Neural cell (in vitro differentiated cells): ENCODE results near the gene KASH5. TPM values are rescaled to one million over a fixed set of nuclear protein-coding genes. Genes with fewer than 3 reads are reported as not detected.

Experiments used
- H2AFZ ChIP-seq: fragments of 200-600, 300-800 bp; sonication (generic), shearing (Covaris generic); 2 replicates; pipeline ENCODE4 v1.6.0; 2014; ENCODE audit warnings: low read depth, mild to moderate bottlenecking, antibody characterized with exemption, low read length, moderate library complexity
- H3F3A ChIP-seq: fragments of 200-600 bp; shearing (Covaris generic); 2 replicates; pipeline ENCODE4 v1.6.1; 2016; ENCODE audit warnings: mild to moderate bottlenecking, moderate library complexity, mixed read lengths, antibody characterized with exemption, low read length; ENCODE audit not compliant: insufficient read depth, poor library complexity, severe bottlenecking
- H3K27ac ChIP-seq: fragments of 200-600, 300-800 bp; sonication (generic), shearing (Covaris generic); 2 replicates; pipeline ENCODE4 v1.5.1; 2014; ENCODE audit warnings: mild to moderate bottlenecking, low read length, moderate library complexity
- H3K27me3 ChIP-seq: fragments of 300-800, 200-600 bp; sonication (generic), shearing (Covaris generic); 2 replicates; pipeline ENCODE4 v1.6.0; 2014; ENCODE audit warnings: mild to moderate bottlenecking, low read depth, low read length, moderate library complexity; ENCODE audit not compliant: insufficient read depth
- H3K36me3 ChIP-seq: fragments of 300-800, 200-600 bp; sonication (generic), shearing (Covaris generic); 2 replicates; pipeline ENCODE4 v1.5.1; 2014; ENCODE audit warnings: mild to moderate bottlenecking, antibody characterized with exemption, low read length, moderate library complexity; ENCODE audit not compliant: insufficient read depth
- H3K4me2 ChIP-seq: fragments of 300-800, 200-600 bp; sonication (generic), shearing (Covaris generic); 2 replicates; pipeline ENCODE4 v1.6.0; 2014; ENCODE audit warnings: mild to moderate bottlenecking, low read length
- H3K4me3 ChIP-seq: fragments of 300-800, 200-600 bp; sonication (generic), shearing (Covaris generic); 2 replicates; pipeline ENCODE4 v1.5.1; 2014; ENCODE audit warnings: mild to moderate bottlenecking, low read length, moderate library complexity
- H3K79me2 ChIP-seq: fragments of 200-600 bp; shearing (Covaris generic); replicated peaks from 2 replicates; pipeline ENCODE4 v1.6.0; 2014; ENCODE audit warnings: mild to moderate bottlenecking, low read length, moderate library complexity; ENCODE audit not compliant: insufficient read depth
- H3K9ac ChIP-seq: fragments of 300-800, 200-600 bp; sonication (generic), shearing (Covaris generic); 2 replicates; pipeline ENCODE4 v1.6.1; 2016; ENCODE audit warnings: mild to moderate bottlenecking, low read length, mixed read lengths
- H3K9me2 ChIP-seq: fragments of 200-600 bp; shearing (Covaris generic); 2 replicates; pipeline ENCODE4 v1.6.1; 2016; ENCODE audit warnings: mild to moderate bottlenecking, low read length, mixed read lengths; ENCODE audit not compliant: insufficient read depth
- H3K9me3 ChIP-seq: fragments of 200-600, 300-800 bp; sonication (generic), shearing (Covaris generic); 2 replicates; pipeline ENCODE4 v1.6.1; 2016; ENCODE audit warnings: mild to moderate bottlenecking, mixed run types, low read length, moderate library complexity, mixed read lengths
- H4K20me1 ChIP-seq: fragments of 200-600 bp; shearing (Covaris generic); 2 replicates; pipeline ENCODE4 v1.6.1; 2016; ENCODE audit warnings: mild to moderate bottlenecking, mixed run types; ENCODE audit not compliant: insufficient read depth
- EP300 ChIP-seq: fragments of 450-650 bp; conservative IDR thresholded peaks from 2 replicates; pipeline ENCODE4 v1.6.1; 2014; ENCODE audit warnings: antibody characterized with exemption, mild to moderate bottlenecking, moderate library complexity; ENCODE audit not compliant: poor library complexity, severe bottlenecking
- EZH2 ChIP-seq: fragments of 200-600, 300-800 bp; shearing (Covaris generic), sonication (generic); IDR thresholded peaks from 2 replicates; pipeline ENCODE4 v1.6.1; 2014; ENCODE audit warnings: antibody characterized with exemption, low read length, borderline replicate concordance, mild to moderate bottlenecking; ENCODE audit not compliant: insufficient read depth, poor library complexity, severe bottlenecking
- MXI1 ChIP-seq: fragments of 450-650 bp; conservative IDR thresholded peaks from 2 replicates; pipeline ENCODE4 v1.6.1; 2014; ENCODE audit warnings: antibody characterized with exemption, mild to moderate bottlenecking; ENCODE audit not compliant: poor library complexity, severe bottlenecking
- POLR2AphosphoS5 ChIP-seq: IDR thresholded peaks from 2 replicates; pipeline ENCODE4 v1.6.1; 2012
- RAD21 ChIP-seq: fragments of 450-650 bp; conservative IDR thresholded peaks from 2 replicates; pipeline ENCODE4 v1.6.1; 2014; ENCODE audit warnings: antibody characterized with exemption, mild to moderate bottlenecking, moderate library complexity
- SMC3 ChIP-seq: fragments of 450-650 bp; conservative IDR thresholded peaks from 2 replicates; pipeline ENCODE4 v1.6.1; 2014; ENCODE audit warnings: antibody characterized with exemption, mild to moderate bottlenecking, moderate library complexity; ENCODE audit not compliant: poor library complexity
- TAF1 ChIP-seq: IDR thresholded peaks from 2 replicates; pipeline ENCODE4 v1.6.1; 2012; ENCODE audit warnings: low read depth
- polyA plus RNA-seq: library from polyadenylated mRNA; depleted of rRNA; stranded (reverse); fragments of >200 nt; gene quantifications from 2 replicates; pipeline ENCODE4 v1.2.3, GENCODE V29; 2014
- TF ChIP-seq, protein P1 (sequence below): IDR thresholded peaks from 2 replicates; pipeline ENCODE4 v1.6.1; 2012; ENCODE audit warnings: borderline replicate concordance
- TF ChIP-seq, protein P2 (sequence below): fragments of 450-650 bp; IDR thresholded peaks from 2 replicates; pipeline ENCODE4 v1.5.1; 2014; ENCODE audit warnings: antibody characterized with exemption, mild to moderate bottlenecking, moderate library complexity; ENCODE audit not compliant: poor library complexity, severe bottlenecking

The KASH5 gene
- polyA plus RNA-seq, 1 donor from 2014 or later = 0.11 TPM

DNA sequence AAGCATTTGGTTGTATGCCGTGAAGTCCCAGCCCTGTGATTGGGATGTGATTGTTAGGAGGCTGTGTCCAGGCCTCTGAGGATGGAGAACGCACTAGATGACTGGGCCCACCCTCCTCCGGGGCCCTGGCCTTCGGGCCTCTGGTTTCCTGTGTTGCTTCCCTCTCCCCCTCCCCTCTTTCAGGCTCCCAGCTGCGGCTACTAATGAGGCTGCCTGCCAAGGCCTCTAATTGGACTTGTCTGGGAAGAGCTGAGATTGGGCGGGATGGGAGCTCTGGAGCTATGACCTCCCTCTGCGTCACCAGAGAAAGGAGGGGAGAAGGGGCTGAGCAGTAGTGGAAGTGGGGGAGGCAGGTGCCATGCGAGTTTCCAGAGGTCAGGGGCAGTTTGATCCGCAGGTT lies 25.3 kb downstream of the KASH5 start:
- H3F3A ChIP-seq = no peaks in the 10 kb centered on the region
- no peaks in the 10 kb centered on the region for H4K20me1 ChIP-seq
- no peak overlapping the region for H3K4me2 ChIP-seq
- no peak overlapping the region for H2AFZ ChIP-seq
- no peaks in the 10 kb centered on the region for H3K9me2 ChIP-seq
- H3K36me3 ChIP-seq = no peaks in the 10 kb centered on the region
- H3K9ac ChIP-seq = no peak overlapping the region
- H3K27me3 ChIP-seq = no peaks in the 10 kb centered on the region
- H3K79me2 ChIP-seq = no peaks in the 10 kb centered on the region
- no peaks in the 10 kb centered on the region for H3K9me3 ChIP-seq
- H3K27ac ChIP-seq = no peak overlapping the region
- TF ChIP-seq EZH2 (no peak), MXI1 (no peak), RAD21 (no peak), TAF1 (no peak), SMC3 (no peak), EP300 (no peak)
- TF ChIP-seq, protein P1, sequence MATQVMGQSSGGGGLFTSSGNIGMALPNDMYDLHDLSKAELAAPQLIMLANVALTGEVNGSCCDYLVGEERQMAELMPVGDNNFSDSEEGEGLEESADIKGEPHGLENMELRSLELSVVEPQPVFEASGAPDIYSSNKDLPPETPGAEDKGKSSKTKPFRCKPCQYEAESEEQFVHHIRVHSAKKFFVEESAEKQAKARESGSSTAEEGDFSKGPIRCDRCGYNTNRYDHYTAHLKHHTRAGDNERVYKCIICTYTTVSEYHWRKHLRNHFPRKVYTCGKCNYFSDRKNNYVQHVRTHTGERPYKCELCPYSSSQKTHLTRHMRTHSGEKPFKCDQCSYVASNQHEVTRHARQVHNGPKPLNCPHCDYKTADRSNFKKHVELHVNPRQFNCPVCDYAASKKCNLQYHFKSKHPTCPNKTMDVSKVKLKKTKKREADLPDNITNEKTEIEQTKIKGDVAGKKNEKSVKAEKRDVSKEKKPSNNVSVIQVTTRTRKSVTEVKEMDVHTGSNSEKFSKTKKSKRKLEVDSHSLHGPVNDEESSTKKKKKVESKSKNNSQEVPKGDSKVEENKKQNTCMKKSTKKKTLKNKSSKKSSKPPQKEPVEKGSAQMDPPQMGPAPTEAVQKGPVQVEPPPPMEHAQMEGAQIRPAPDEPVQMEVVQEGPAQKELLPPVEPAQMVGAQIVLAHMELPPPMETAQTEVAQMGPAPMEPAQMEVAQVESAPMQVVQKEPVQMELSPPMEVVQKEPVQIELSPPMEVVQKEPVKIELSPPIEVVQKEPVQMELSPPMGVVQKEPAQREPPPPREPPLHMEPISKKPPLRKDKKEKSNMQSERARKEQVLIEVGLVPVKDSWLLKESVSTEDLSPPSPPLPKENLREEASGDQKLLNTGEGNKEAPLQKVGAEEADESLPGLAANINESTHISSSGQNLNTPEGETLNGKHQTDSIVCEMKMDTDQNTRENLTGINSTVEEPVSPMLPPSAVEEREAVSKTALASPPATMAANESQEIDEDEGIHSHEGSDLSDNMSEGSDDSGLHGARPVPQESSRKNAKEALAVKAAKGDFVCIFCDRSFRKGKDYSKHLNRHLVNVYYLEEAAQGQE = no peak
- TF ChIP-seq, protein P2, sequence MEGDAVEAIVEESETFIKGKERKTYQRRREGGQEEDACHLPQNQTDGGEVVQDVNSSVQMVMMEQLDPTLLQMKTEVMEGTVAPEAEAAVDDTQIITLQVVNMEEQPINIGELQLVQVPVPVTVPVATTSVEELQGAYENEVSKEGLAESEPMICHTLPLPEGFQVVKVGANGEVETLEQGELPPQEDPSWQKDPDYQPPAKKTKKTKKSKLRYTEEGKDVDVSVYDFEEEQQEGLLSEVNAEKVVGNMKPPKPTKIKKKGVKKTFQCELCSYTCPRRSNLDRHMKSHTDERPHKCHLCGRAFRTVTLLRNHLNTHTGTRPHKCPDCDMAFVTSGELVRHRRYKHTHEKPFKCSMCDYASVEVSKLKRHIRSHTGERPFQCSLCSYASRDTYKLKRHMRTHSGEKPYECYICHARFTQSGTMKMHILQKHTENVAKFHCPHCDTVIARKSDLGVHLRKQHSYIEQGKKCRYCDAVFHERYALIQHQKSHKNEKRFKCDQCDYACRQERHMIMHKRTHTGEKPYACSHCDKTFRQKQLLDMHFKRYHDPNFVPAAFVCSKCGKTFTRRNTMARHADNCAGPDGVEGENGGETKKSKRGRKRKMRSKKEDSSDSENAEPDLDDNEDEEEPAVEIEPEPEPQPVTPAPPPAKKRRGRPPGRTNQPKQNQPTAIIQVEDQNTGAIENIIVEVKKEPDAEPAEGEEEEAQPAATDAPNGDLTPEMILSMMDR = no peak
- H3K4me3 ChIP-seq = no peak overlapping the region

- Histone ChIP-seq H3K9me3 (no peaks in the 10 kb centered on the region), H3K9me2 (no peaks in the 10 kb centered on the region), H3K79me2 (no peaks in the 10 kb centered on the region), H3K4me2 (no peak overlapping the region), H3F3A (no peaks in the 10 kb centered on the region), H3K36me3 (no peaks in the 10 kb centered on the region), H3K27ac (no peak overlapping the region), H4K20me1 (no peaks in the 10 kb centered on the region), H3K4me3 (no peak overlapping the region), H3K27me3 (no peaks in the 10 kb centered on the region), H2AFZ (no peak overlapping the region), H3K9ac (no peak overlapping the region)
- no peak for TF ChIP-seq SMC3
- no peak for TF ChIP-seq RAD21
- no peak for TF ChIP-seq EP300
- no peak for TF ChIP-seq POLR2AphosphoS5
- TF ChIP-seq, protein P1 = no peak
- no peak for TF ChIP-seq MXI1
- no peak for TF ChIP-seq EZH2
- TF ChIP-seq, protein P2 = no peak
- TF ChIP-seq TAF1 = no peak
Measured at GRCh38 chr19:49414256-49414655, 26.2 kb downstream of the KASH5 start.
